Fibroblast of upper back skin (primary cell): Measurements from ENCODE around the gene CGB7.
"Not testable (repeated sequence)": the region's sequence is repeated elsewhere in the genome, so short reads cannot be mapped to it uniquely, and the experiment has no call there.

Experiments used
- DNase-seq: peaks from one replicate; pipeline ENCODE4 v3.0.0-alpha.2; 2013

CGB7 gene

DNA sequence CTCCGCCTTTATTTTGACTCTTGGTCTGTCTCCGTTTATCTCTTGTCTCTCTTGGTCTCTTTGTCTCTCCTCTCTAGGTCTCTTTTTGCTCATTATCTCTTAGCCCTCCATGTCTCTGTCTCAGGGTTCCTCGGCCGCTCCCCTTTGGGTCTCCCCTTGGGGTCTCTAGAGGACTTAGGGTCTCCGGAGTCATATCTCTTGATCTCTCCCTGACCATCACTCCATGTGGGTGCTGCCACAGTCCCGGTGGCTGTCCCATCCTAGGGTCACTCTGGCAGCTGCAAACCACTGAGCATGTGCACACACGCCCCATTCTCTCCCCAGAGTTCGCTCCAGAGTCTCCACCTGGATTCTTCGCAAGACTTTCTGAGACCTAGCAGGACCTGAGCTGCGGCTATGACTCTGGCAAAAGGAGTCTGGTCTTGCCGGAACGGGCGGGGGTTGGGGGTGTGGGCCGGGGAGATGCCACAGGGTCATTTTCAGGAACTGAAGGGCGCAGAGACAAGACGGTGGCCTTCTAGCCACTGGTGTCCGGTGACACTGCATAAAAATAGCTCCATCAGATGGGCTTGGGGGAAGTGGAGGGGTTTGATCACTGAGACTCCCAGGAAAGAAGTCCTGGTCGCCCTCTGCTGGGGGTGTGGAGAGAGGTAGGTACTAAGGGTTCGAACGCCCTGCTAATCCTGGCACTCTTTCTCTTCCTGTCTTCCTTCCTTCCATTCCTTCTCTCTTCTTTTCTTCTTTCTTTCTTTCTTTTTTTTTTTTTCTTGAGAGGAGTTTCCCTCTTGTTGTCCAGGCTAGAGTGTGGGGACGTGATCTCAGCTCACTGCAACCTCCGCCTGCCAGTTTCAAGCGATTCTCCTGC lies 16.2 kb upstream of the CGB7 start:
- no peak for DNase-seq

DNA sequence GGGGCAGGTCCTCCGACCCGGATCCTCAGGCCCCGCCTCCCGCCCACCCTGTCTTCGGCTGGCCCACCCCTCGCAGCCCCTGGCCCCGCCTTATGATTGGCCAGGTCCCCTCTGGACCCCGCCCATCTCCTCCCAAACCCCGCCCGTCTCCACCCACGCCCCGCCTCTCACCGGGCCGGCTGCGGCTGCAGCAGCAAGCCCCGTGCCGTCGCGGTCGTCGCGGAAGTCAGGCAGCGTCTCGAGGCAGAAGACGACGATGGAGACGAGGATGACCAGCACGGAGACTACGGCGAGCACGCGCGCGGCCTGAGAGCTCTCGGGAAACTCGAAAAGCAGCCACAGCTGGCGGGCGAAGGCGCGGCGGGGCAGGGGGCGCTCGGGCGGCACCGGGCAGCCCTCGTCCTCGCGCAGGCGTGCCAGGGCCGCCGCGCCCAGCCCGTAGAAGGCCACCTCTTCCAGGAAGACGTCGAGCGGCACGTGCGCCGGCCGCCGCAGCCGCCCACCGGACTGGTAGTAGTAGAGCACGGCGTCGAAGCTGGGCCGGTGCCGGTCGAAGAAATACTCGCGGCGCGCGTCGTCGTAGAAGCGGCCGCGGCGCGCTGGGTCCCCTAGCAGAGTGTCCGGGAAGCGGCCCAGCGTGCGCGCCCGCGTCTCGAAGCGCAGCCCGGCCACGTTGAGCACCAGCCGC lies 14.5 kb upstream of the CGB7 start:
- DNase-seq: no peak

GRCh38 chr19:49070416-49070815 lies 12.9 kb upstream of the CGB7 start:
- DNase-seq: no peak

GRCh38 chr19:49069026-49069425 lies 11.5 kb upstream of the CGB7 start:
- no peak for DNase-seq

GRCh38 chr19:49067554-49067953 lies 10.0 kb upstream of the CGB7 start:
- no peak for DNase-seq

GRCh38 chr19:49065905-49066512 lies 8.5 kb upstream of the CGB7 start:
- DNase-seq: no peak

DNA sequence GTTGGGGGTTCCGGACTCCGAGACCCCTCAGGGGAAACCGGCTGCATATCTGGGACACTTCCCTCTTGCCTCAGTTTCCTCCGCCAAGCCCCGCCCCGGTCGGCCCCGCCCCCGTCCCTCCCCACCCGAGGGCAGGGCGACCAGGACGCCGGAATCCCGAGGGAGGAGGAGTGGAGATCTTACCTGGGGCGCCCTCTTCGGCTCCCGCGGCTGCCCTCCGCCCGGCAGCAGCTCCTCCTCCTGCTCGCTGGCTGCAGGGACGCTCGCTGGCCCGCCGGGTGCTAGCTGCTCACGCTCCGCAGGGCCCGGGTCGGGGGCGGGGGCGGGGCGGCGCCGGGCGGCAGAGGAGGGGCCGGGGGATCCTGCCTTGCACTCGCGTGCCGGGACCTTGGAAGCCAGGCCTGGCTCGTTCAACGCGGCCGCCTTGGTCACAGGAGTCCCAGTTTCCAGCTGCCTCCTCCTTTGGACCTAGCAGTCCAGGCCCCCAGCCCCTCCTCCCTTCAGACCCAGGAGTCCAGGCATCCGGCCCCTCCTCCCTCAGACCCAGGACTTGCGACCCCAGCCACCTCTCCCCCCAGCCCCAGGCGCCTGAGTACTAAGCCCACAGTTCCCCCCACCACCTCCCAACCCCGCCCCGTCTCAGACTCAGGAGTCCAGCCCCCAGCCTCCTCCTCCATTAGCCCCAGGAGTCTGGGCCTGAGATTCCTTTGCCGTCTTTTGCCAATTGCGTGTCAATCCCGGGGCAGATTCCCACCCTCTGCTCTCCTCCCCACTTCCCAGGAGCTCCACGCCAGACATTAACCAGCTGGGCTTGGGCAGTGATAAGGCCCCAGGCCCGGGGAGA lies 7.4 kb upstream of the CGB7 start, which contains the start of gene NTF4:
Gene NTF4 (minus strand): TSS at position 51 of the 844 bp plus-strand sequence. CDS start 2,821 bp downstream, outside the sequence.
- DNase-seq: peak; percentile 33

DNA sequence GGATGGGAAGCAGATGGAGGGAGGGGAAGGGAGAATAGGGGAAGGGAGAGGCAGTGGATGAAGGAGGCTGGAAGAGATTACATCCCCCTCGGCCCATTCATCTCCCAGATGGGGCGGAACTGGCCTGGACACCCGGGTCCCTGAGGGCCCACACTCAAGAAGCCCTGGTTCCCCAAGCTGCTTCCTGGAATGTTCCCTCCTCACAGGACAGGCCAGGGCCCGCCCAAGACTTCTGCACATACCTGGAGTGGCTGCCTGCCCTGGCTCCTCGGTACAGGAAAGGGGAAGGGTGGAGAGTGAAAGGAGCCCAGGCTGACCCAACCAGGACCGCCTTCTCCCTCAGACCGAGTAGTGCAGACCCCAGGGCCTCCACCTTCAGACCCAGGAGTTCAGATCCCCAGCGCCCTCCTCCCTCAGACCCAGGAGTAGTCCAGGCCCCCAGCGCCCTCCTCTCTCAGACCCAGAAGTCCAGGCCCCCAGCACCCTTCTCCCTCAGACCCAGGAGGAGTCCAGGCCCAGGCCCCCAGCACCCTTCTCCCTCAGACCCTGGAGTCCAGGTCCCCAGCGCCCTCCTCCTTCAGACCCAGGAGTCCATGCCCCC lies 6.6 kb upstream of the CGB7 start:
- no peak for DNase-seq

DNA sequence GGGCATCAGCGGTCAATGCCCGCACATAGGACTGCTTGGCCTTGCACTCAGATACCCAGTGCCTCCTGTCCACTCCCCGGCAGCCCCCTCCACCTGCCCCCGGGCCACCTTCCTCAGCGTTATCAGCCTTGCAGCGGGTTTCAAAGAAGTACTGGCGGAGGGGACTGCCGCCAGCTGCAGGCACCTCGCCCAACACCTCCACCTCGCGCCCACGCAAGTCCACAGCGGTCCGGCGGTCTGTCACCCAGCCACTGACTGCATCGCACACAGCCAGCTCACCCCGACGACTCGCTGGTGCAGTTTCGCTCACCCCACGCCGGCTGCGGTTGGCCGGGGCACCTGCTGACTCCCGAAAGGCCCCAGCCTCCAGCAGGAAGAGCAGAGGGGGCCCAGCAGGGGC lies 3.9 kb upstream of the CGB7 start:
- DNase-seq: no peak

GRCh38 chr19:49061000-49061399 lies 3.5 kb upstream of the CGB7 start:
- no peak for DNase-seq

DNA sequence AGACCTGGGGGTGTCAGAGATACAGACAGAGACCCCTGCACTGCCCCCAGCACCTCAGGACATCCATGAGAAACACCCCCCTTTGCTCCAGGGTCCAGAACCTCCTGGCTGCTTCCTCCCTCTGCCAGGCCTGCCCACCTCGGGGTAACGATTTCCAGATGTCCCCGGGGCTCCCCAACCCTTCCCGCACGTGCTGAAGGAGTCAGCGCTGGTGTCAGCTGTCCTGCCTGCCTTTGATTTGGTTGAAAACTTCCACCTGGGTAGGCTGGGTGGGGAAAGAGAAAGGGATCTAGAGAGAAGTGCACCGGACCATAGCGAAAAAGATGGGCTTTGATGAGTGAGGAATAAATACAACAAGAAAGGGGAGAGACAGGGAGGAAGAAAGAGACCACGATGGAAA lies 1.5 kb upstream of the CGB7 start:
- no peak for DNase-seq

DNA sequence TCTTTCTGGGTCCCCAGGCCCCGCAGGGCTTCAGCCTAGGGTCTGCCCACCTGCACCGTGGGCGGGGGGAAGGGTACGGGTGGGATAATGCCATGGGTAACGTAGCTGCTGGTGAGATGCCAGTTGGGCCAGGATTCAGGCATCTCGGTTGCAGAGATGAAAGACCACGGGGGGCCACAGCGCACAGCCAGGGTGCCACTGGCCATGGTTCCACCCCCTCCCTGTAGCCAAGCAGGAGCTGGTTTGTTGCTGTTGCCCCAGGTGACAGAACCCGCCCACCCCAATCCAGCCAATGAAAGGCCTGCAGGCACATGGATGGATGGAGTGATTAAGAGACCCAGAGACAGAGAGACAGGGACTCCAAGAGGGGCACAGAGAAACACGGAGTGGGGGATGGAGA lies 1.0 kb upstream of the CGB7 start:
- peak; percentile 51 for DNase-seq

GRCh38 chr19:49056902-49057596 lies 500 bp downstream of the CGB7 start:
- not testable (repeated sequence) for DNase-seq

- DNase-seq: peak; percentile 45
These were observed 1.2 kb downstream of the CGB7 start for GRCh38 chr19:49056101-49056901.

DNA sequence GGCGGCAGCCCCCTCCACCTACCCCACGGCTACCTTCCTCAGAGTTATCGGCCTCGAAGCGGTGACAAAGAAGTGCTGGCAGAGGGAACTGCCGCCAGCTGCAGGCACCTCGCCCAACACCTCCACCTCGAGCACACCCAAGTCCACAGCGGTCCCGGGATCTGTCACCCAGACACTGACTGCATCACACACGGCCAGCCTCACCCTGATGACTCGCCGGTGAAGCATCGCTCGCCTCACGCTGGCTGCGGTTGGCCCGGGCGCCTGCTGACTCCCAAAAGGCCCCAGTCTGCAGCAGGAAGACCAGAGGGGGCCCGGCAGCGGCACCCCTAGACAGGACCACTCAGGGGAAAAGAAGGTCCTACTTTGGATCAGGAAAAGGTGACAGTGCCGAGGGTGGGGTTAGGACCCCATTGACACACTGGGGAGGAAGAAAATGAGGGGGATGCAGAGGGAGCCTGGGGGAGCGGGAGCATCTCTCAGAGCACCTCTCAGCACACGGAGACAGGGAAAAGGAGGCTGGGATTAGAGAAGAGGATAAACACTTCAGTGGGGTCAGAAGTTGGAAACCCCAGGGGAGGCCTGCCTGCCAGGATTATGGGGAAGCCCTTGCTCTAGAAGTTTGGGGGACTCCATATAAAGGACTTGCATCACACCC lies 7.0 kb downstream of the CGB7 start:
- DNase-seq: peak; percentile 66

- DNase-seq: not testable (repeated sequence)
These were observed 7.7 kb downstream of the CGB7 start for GRCh38 chr19:49049834-49050233.

GRCh38 chr19:49049011-49049410 lies 8.5 kb downstream of the CGB7 start, which contains the start of gene CGB8:
TSS of gene CGB8 (minus strand) at chr19:49049111. CDS start at chr19:49048739, 372 bp downstream.
- not testable (repeated sequence) for DNase-seq

DNA sequence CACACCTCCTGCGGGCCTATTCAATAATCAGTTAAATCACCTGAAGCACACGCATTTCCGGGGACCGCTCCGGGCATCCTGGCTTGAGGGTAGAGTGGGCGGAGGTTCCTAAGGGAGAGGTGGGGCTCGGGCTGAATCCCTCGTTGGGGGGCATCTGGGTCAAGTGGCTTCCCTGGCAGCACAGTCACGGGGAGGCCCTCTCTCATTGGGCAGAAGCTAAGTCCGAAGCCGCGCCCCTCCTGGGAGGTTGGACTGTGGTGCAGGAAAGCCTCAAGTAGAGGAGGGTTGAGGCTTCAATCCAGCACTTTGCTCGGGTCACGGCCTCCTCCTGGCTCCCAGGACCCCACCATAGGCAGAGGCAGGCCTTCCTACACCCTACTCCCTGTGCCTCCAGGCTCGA lies 14.0 kb downstream of the CGB7 start, which contains the start of gene CGB5:
Gene CGB5 (plus strand): TSS at position 301 of the 400 bp plus-strand sequence. CDS start 362 bp downstream, outside the sequence.
- not testable (repeated sequence) for DNase-seq

DNA sequence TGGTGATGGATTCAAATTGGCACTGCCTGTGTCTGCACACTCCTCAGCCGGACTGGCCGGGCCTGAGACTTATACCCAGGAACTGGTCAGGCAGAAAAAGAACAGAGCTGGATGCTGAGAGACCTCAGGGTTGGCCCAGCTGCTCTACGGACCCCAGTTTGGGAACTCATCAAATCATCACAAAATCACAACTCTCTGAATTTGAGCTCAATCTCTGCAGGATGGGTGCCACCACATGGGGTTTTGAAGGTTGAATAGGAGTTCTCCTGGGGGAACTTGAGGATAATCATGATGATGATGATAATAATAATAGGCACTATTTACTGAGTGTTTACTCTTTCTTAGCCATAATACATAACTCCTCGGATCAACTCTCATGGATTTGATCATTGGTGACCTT lies 14.9 kb downstream of the CGB7 start:
- DNase-seq: not testable (repeated sequence)

- no peak for DNase-seq
These were observed 15.4 kb downstream of the CGB7 start for GRCh38 chr19:49042177-49042576.
